Muscle layer of colon (tissue), 2 donors: ENCODE data around the gene ATPAF2.
"Not testable (repeated sequence)": the region's sequence is repeated elsewhere in the genome, so short reads cannot be mapped to it uniquely, and the experiment has no call there.

Source experiments
- H3K27ac ChIP-seq: one replicate; pipeline ENCODE4 v1.7.0; 2013; ENCODE audit warnings: low read depth, mild to moderate bottlenecking, low read length, moderate library complexity
- H3K27me3 ChIP-seq, 2 donors: one replicate each; pipeline ENCODE4 v1.7.0; 2013; ENCODE audit warnings: low read length in 2 of 2, mild to moderate bottlenecking in 2 of 2; ENCODE audit not compliant: insufficient read depth in 2 of 2, control insufficient read depth in 1 of 2
- H3K36me3 ChIP-seq: one replicate; pipeline ENCODE4 v1.7.0; 2013; ENCODE audit warnings: mild to moderate bottlenecking, low read length; ENCODE audit not compliant: insufficient read depth
- H3K4me1 ChIP-seq: one replicate; pipeline ENCODE4 v1.7.0; 2013; ENCODE audit warnings: mild to moderate bottlenecking, low read length; ENCODE audit not compliant: insufficient read depth
- H3K4me3 ChIP-seq, 2 donors: one replicate each; pipeline ENCODE4 v1.7.0; 2013; ENCODE audit warnings: low read length in 2 of 2, low read depth in 1 of 2, mild to moderate bottlenecking in 1 of 2, moderate library complexity in 1 of 2
- H3K9ac ChIP-seq: one replicate; pipeline ENCODE4 v1.7.0; 2013; ENCODE audit warnings: low read length
- H3K9me3 ChIP-seq: one replicate; pipeline ENCODE4 v1.7.0; 2013; ENCODE audit warnings: mild to moderate bottlenecking, low read length
- donor health status: abdominal sarcoma.
- donor health status: Adenocarcinoma of cecum.

ATPAF2 gene

DNA sequence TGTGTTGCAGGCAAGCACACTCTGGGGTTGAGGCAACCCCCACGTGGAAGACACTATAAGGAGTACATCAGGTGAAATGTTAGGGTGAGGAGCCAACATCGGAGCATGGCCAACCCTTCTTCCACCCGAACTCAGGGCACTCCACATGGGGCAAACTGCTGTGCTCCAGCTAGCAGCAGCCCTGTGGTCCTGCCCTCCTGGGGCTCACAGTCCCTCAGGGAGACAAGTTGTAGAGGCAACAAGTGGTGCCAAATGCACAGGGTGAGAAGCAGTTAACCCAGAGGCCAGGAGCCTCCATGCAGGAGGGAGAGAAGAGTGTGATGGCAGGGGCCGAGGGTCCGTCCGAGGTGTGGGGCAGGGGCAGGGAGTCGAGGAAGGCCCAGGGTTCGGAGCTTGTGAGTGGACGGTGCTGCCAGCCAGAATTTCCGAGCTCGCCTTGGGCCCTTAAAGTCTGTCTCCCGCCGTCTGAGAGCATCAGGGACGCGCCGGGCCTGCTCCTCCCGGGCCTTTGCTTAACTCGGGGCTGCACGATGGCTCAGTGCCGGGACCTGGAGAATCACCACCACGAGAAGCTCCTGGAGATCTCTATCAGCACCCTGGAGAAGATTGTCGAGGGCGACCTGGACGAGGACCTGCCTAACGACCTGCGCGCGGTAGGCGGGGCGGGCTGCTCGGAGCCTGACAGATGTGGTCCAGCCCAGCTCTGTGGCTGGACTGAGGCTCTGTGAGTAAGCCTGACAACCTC lies 32.3 kb downstream of the ATPAF2 start:
- Histone ChIP-seq H3K27me3 (no peaks in the 10 kb centered on the region), H3K4me3 (no peak overlapping the region), H3K9ac (no peak overlapping the region), H3K36me3 (peaks cover 9% of the 10 kb centered on the region), H3K9me3 (no peaks in the 10 kb centered on the region), H3K27ac (no peak overlapping the region), H3K4me1 (no peaks in the 10 kb centered on the region)

DNA sequence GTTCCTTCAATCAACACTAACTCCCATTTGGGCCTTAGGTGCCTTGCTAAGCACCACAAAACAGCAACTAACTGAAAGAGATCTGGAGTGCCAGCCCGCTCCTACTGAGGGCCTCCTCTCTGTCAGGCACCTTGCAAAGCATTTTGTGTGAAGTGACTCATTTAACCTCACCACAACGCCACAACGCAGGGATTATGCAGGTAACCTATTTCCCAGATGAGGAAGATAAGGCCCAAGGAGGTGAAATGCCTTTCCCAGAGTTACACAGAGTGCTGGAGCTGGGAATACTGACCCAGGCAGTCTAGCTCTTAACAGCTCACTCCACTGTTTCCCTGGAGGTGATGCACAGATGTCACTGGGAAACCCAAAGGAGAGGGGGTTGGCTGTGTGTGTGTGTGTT lies 33.5 kb downstream of the ATPAF2 start:
- Histone ChIP-seq H3K9ac (no peak overlapping the region), H3K4me3 (no peak overlapping the region), H3K27ac (no peak overlapping the region), H3K4me1 (no peaks in the 10 kb centered on the region), H3K27me3 (no peaks in the 10 kb centered on the region), H3K36me3 (peaks cover 9% of the 10 kb centered on the region), H3K9me3 (no peaks in the 10 kb centered on the region)

DNA sequence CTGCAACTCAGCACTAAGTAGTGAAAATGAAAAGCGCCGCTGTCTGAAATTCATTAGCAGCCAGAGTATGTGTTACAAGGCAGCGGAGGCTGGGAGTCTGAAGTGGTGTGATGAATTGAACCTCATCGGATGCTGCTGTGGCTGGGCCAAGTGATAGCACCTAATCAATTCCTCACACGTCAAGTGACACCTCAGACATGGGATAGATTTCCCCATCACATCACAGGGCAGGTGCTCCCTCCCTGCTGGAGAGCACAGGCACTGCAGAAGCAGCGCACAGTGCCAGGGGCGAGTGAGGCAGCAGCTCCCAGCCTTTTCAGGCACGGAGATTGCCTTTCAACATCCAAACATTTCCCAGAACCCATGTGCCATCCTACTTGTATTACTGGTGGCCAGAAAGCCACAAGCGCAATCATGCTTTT lies 34.1 kb downstream of the ATPAF2 start:
- H3K9ac ChIP-seq = no peak overlapping the region
- H3K36me3 ChIP-seq = peaks cover 9% of the 10 kb centered on the region
- no peaks in the 10 kb centered on the region for H3K9me3 ChIP-seq
- no peaks in the 10 kb centered on the region for H3K4me1 ChIP-seq
- no peak overlapping the region for H3K27ac ChIP-seq
- H3K27me3 ChIP-seq = no peaks in the 10 kb centered on the region
- H3K4me3 ChIP-seq = no peak overlapping the region

DNA sequence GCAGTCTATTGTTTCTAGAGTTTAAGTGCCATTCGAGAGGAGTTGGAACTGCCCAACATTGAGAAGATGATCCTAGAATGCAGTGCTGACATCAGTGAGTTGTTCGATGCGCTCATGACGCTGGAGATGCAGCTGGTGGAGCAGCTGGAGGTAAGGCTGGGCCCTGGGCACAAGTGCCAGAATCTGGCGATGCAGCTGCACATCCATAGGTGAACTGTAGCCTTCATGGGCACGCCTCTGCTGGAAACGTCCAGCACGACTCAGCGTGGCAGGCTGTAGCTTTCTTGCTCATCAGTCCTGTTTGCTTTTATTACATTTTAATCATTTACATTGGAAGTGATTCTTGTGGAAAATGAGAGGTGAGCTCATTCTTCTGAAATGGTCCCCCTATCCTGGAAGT lies 34.6 kb downstream of the ATPAF2 start:
- Histone ChIP-seq H3K27me3 (no peaks in the 10 kb centered on the region), H3K4me3 (no peak overlapping the region), H3K4me1 (no peaks in the 10 kb centered on the region), H3K27ac (no peak overlapping the region), H3K9me3 (no peaks in the 10 kb centered on the region), H3K9ac (no peak overlapping the region), H3K36me3 (peaks cover 9% of the 10 kb centered on the region)

DNA sequence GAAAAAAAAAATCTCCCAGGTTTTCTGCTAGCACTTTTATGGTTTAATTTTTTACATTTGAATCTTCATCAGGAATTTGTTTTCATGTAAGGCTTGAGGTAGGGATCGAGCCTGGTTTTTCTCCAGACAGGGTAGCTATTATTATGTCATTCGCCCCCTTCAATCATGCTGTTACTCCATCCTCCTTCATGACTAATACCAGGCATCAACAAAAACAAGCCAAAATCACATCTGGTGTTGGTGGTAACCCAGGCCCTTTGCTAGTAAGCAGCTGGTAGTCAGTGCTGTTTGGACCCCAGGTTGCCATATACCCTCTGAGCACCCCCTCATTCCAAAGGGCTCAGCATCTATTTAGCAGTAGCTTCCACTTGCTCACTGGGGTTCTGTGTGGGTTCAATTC lies 36.8 kb downstream of the ATPAF2 start:
- H3K9ac ChIP-seq = no peak overlapping the region
- H3K4me3 ChIP-seq = no peak overlapping the region
- no peaks in the 10 kb centered on the region for H3K9me3 ChIP-seq
- H3K4me1 ChIP-seq = no peaks in the 10 kb centered on the region
- no peaks in the 10 kb centered on the region for H3K36me3 ChIP-seq
- no peaks in the 10 kb centered on the region for H3K27me3 ChIP-seq
- no peak overlapping the region for H3K27ac ChIP-seq

DNA sequence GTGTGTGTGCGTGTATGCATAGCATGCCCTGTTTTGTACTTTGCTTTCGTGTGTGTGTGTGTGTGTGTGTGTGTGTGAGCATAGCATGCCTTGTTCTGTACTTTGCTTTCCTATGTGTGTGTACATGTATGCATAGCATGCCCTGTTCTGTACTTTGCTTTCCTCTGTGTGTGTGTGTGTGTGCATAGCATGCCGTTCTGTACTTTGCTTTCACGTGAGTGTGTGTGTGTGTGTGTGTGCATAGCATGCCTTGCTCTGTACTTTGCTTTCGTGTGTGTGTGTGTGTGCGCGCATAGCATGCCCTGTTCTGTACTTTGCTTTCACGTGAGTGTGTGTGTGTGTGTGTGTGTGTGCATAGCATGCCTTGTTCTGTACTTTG lies 38.9 kb downstream of the ATPAF2 start:
- no peak overlapping the region for H3K27ac ChIP-seq
- no peaks in the 10 kb centered on the region for H3K9me3 ChIP-seq
- H3K27me3 ChIP-seq = no peaks in the 10 kb centered on the region
- H3K36me3 ChIP-seq = no peaks in the 10 kb centered on the region
- no peak overlapping the region for H3K4me3 ChIP-seq
- H3K9ac ChIP-seq = no peak overlapping the region
- H3K4me1 ChIP-seq = no peaks in the 10 kb centered on the region

DNA sequence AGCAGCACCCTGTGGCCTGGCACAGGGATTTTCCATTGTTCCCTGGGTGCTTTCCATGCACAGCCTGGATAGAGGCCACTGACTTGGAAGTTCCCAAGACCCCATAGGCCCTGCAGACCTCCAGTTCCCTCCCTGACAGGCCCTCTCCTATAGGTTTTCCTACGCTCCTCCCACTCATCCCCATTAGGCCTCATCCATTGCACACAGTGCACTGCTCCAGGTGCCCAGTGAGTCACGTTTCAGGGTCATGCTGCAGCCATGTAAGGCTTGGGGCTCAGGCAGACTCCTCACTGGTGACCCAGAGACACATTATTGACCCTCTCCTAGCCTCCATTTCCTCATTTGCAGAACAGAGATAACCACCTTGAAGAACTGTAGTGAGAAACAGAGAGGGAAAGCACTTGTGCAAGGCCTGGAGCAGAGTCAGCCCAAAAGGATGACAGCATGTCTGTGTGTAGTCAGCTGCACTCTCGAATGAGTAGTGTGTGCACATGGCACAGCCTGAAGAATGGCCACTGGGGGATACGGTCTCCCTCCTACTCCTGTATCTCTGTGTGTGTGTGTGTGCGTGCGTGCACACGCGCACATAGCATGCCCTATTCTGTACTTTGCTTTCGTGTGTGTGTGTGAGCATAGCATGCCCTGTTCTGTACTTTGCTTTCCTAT lies 39.5 kb downstream of the ATPAF2 start:
- Histone ChIP-seq H3K9me3 (no peaks in the 10 kb centered on the region), H3K4me1 (no peaks in the 10 kb centered on the region), H3K4me3 (no peak overlapping the region), H3K9ac (no peak overlapping the region), H3K27ac (no peak overlapping the region), H3K27me3 (no peaks in the 10 kb centered on the region), H3K36me3 (no peaks in the 10 kb centered on the region)

DNA sequence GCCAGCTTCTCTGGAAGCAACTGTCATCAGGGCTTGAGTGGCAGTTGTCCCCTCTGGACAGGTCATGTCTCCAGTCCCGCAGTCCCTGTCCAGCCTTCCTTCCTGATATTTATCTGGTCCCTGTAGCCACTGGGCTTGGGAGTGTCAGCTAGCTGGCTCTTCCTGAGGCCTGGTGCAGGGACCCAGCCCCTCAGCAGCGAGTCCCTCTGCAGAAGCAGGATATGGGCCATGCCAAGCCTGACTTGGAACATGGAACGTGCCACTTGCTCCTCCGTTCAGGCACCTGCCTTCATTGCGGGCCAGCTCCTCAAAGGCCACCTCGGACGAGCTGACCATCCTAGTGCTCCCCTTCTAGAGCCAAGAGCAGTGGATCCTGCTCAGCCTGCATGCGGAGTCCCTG lies 40.0 kb downstream of the ATPAF2 start:
- Histone ChIP-seq H3K27me3 (no peaks in the 10 kb centered on the region), H3K36me3 (no peaks in the 10 kb centered on the region), H3K4me1 (no peaks in the 10 kb centered on the region), H3K9ac (no peak overlapping the region), H3K4me3 (no peak overlapping the region), H3K9me3 (no peaks in the 10 kb centered on the region), H3K27ac (no peak overlapping the region)

DNA sequence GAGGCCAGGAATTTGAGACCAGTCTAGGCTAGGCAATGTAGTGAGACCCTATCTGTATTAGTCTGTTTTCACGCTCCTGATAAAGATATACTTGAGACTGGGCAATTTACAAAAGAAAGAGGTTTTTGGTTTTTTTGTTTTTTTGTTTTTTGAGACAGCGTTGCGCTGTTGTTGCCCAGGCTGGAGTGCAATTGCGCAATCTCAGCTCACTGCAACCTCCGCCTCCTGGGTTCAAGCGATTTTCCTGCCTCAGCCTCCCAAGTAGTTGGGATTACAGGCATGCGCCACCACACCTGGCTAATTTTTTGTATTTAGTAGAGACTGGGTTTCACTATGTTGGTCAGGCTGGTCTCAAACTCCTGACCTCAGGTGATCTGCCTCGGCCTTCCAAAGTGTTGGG lies 43.1 kb downstream of the ATPAF2 start:
- not testable (repeated sequence) for H3K4me1 ChIP-seq, H3K9me3 ChIP-seq, H3K4me3 ChIP-seq, H3K27ac ChIP-seq, H3K9ac ChIP-seq, H3K36me3 ChIP-seq, H3K27me3 ChIP-seq

DNA sequence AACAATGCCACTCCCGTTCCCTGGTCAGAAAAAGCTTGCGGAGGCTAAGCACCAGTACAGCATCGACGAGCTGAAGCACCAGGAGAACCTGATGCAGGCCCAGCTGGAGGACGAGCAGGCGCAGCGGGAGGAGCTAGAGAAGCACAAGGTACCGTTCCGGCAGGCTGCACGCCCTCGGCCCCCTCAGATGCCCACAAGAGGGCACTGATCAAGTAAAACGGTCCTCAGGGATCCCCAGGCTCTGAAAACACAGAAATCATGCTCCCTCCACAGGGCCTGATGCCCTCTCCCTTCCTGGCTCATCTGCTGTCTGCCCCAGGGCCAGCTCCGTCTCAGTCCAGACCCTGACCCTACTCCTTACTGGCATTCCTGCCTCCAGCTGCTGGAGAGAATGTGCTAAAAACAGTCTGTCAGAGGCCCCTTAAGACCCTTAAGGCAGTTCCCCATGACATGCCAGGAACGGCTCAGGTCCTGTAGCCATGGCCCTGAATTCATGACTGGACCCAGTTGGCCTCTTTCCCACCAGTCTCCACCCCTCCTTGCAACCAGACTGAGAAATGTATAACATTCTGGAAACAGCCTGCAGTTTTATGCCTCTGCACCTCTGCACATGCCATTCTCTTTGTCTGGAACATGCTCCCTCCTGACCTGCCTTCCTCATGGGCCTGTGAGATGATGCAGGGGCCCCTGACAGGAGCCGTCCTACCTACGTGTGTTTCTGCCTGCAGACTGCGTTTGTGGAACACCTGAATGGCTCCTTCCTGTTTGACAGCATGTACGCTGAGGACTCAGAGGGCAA lies 44.5 kb downstream of the ATPAF2 start:
- H3K36me3 ChIP-seq = peaks cover 4% of the 10 kb centered on the region
- H3K9me3 ChIP-seq = no peaks in the 10 kb centered on the region
- no peaks in the 10 kb centered on the region for H3K4me1 ChIP-seq
- H3K27me3 ChIP-seq = no peaks in the 10 kb centered on the region
- no peak overlapping the region for H3K9ac ChIP-seq
- no peak overlapping the region for H3K27ac ChIP-seq
- no peak overlapping the region for H3K4me3 ChIP-seq

DNA sequence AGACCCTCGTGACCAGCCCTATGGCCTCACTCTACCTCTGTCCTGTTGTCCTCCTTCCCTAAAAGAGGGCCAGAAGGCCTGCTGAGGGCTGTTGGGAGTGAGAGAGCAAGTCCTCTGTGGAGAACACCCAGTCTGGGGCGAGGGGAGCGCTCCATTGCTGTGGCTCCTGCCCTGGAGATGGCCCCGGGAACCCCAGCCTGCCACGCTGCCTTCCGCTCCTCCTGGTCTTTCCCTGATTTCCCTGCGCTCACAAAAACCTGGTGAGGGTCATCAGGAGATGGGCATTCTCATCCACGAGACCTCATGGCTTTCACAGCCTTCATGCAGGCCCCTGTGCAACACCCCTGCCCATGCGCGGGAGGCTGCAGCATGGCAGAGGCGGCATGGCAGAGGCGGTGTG lies 45.1 kb downstream of the ATPAF2 start:
- Histone ChIP-seq H3K27me3 (no peaks in the 10 kb centered on the region), H3K9ac (no peak overlapping the region), H3K4me3 (no peak overlapping the region), H3K9me3 (no peaks in the 10 kb centered on the region), H3K4me1 (no peaks in the 10 kb centered on the region), H3K27ac (no peak overlapping the region), H3K36me3 (peaks cover 4% of the 10 kb centered on the region)
